Caco-2 (cell line): ENCODE results near the gene VAPA. TPM values are rescaled to one million over a fixed set of nuclear protein-coding genes. Genes with fewer than 3 reads are reported as not detected.

Source experiments
- BruUV-seq: library from RNA; stranded (reverse); fragments of 400-500 nt; replicated peaks from 2 replicates; lab custom pipeline; 2021; lab: Mats Ljungman, UMichigan
- CTCF ChIA-PET: fragments of 300-600 bp; sonication (Branson Sonifier 250); formaldehyde crosslinking; loops from one replicate; lab custom pipeline; 2022; ENCODE audit warnings: antibody characterized with exemption; lab: Charles Lee
- POLR2A ChIA-PET: fragments of 300-600 bp; sonication (Branson Sonifier 250); formaldehyde crosslinking; loops from one replicate; lab custom pipeline; 2022; ENCODE audit warnings: antibody characterized with exemption; lab: Charles Lee
- DNase-seq, 2 experiments: peaks; one replicate each; pipeline versions ENCODE4 v3.0.0 to v3.0.0-alpha.2; 2020 to 2022
- H3K27me3 ChIP-seq: replicated peaks from 2 replicates; pipeline ENCODE4 v1.6.0; 2011; ENCODE audit warnings: low read length; ENCODE audit not compliant: control insufficient read depth, insufficient read depth
- H3K36me3 ChIP-seq: 2 replicates; pipeline ENCODE4 v1.5.1; 2011; ENCODE audit warnings: low read length; ENCODE audit not compliant: control insufficient read depth, insufficient read depth
- H3K4me1 ChIP-seq: fragments of 250-450 bp; sonication (Bioruptor Pico); 2 replicates; pipeline ENCODE4 v1.5.1; 2020; ENCODE audit warnings: mild to moderate bottlenecking
- H3K4me3 ChIP-seq: 2 replicates; pipeline ENCODE4 v1.5.1; 2011; ENCODE audit warnings: low read depth, mild to moderate bottlenecking, control low read depth, low read length
- H3K9me3 ChIP-seq: fragments of 250-450 bp; sonication (Bioruptor Pico); 2 replicates; pipeline ENCODE4 v1.5.1; 2020; ENCODE audit warnings: mild to moderate bottlenecking, moderate library complexity
- H3K27ac Mint-ChIP-seq: one replicate; pipeline ENCODE4 v1.8.0; 2022; ENCODE audit warnings: mixed read lengths; ENCODE audit not compliant: unreplicated experiment
- H3K27me3 Mint-ChIP-seq: one replicate; pipeline ENCODE4 v1.8.0; 2022; ENCODE audit warnings: mixed read lengths; ENCODE audit not compliant: insufficient read depth, unreplicated experiment
- H3K36me3 Mint-ChIP-seq: one replicate; pipeline ENCODE4 v1.8.0; 2022; ENCODE audit warnings: mild to moderate bottlenecking, mixed read lengths; ENCODE audit not compliant: insufficient read depth, unreplicated experiment
- H3K4me1 Mint-ChIP-seq: one replicate; pipeline ENCODE4 v1.8.0; 2022; ENCODE audit warnings: low read depth, mixed read lengths; ENCODE audit not compliant: unreplicated experiment
- H3K4me3 Mint-ChIP-seq: one replicate; pipeline ENCODE4 v1.8.0; 2022; ENCODE audit warnings: mild to moderate bottlenecking, moderate library complexity, mixed read lengths; ENCODE audit not compliant: unreplicated experiment
- H3K9me3 Mint-ChIP-seq: one replicate; pipeline ENCODE4 v1.8.0; 2022; ENCODE audit warnings: mixed read lengths; ENCODE audit not compliant: unreplicated experiment
- CTCF ChIP-seq, 2 experiments: fragments of 200-600 bp in 1 of 2; IDR thresholded peaks; 1 replicate in 1 of 2; 2 replicates in 1 of 2; pipeline versions ENCODE4 v1.5.1 to v1.8.0; 2011 to 2022; ENCODE audit warnings: antibody characterized with exemption in 1 of 2, control low read depth in 1 of 2, inconsistent platforms in 1 of 2, low read depth in 1 of 2, low read length in 1 of 2, mild to moderate bottlenecking in 1 of 2, moderate library complexity in 1 of 2; ENCODE audit not compliant: insufficient read depth in 1 of 2, severe bottlenecking in 1 of 2, unreplicated experiment in 1 of 2
- intact Hi-C: fragments of 100-400 bp; cut with micrococcal nuclease; formaldehyde crosslinking; loops from one replicate; pipeline ENCODE4 v1.10.0; 2022; ENCODE audit not compliant: unreplicated experiment
- total RNA-seq: library from RNA; stranded (reverse); gene quantifications from 2 replicates; pipeline ENCODE4 v1.2.3, GENCODE V29; 2022

The VAPA gene
- total RNA-seq, 1 experiment from 2014 or later = 222 TPM

- Mint-ChIP-seq H3K27me3 (no peaks in the 10 kb centered on the region), H3K36me3 (no peaks in the 10 kb centered on the region), H3K9me3 (no peaks in the 10 kb centered on the region), H3K27ac (no peak overlapping the region), H3K4me3 (no peak overlapping the region), H3K4me1 (peaks cover 14% of the 10 kb centered on the region)
- Histone ChIP-seq H3K4me1 (peaks cover 14% of the 10 kb centered on the region), H3K4me3 (no peak overlapping the region), H3K9me3 (no peaks in the 10 kb centered on the region), H3K36me3 (no peaks in the 10 kb centered on the region), H3K27me3 (no peaks in the 10 kb centered on the region)
- BruUV-seq = no TSS peak
- POLR2A ChIA-PET = no interaction called here
- intact Hi-C loops = no loop called here
- CTCF ChIA-PET = no interaction called here
- DNase-seq = no peak
- no peak for TF ChIP-seq CTCF (IDR thresholded peaks at IDR 0.05; ENCODE audit: insufficient read depth in 1 of 2, low read depth in 1 of 2, low read length in 1 of 2, severe bottlenecking in 1 of 2, unreplicated experiment in 1 of 2)
Observed at GRCh38 chr18:9918016-9918680, 4.3 kb downstream of the VAPA start.

- Mint-ChIP-seq H3K4me1 (peaks cover 14% of the 10 kb centered on the region), H3K27ac (no peak overlapping the region), H3K27me3 (no peaks in the 10 kb centered on the region), H3K36me3 (peaks cover 5% of the 10 kb centered on the region), H3K9me3 (no peaks in the 10 kb centered on the region), H3K4me3 (no peak overlapping the region)
- DNase-seq = no peak
- Histone ChIP-seq H3K27me3 (no peaks in the 10 kb centered on the region), H3K4me3 (no peak overlapping the region), H3K9me3 (no peaks in the 10 kb centered on the region), H3K4me1 (peaks cover 19% of the 10 kb centered on the region), H3K36me3 (no peaks in the 10 kb centered on the region)
- BruUV-seq = no TSS peak
- no peak for TF ChIP-seq CTCF (IDR thresholded peaks at IDR 0.05; ENCODE audit: insufficient read depth in 1 of 2, low read depth in 1 of 2, low read length in 1 of 2, severe bottlenecking in 1 of 2, unreplicated experiment in 1 of 2)
- POLR2A ChIA-PET = no interaction called here
- intact Hi-C loops = no loop called here
- CTCF ChIA-PET = no interaction called here
Observed at GRCh38 chr18:9919564-9920232, 5.9 kb downstream of the VAPA start.

- no peak overlapping the region for H3K27ac Mint-ChIP-seq
- DNase-seq = no peak
- Histone ChIP-seq H3K4me1 (peaks cover 31% of the 10 kb centered on the region), H3K36me3 (no peaks in the 10 kb centered on the region), H3K27me3 (no peaks in the 10 kb centered on the region), H3K4me3 (no peak overlapping the region), H3K9me3 (no peaks in the 10 kb centered on the region)
- no peak for TF ChIP-seq CTCF (IDR thresholded peaks at IDR 0.05; ENCODE audit: insufficient read depth in 1 of 2, low read depth in 1 of 2, low read length in 1 of 2, severe bottlenecking in 1 of 2, unreplicated experiment in 1 of 2)
- no peaks in the 10 kb centered on the region for H3K27me3 Mint-ChIP-seq
- no peaks in the 10 kb centered on the region for H3K9me3 Mint-ChIP-seq
- peaks cover 9% of the 10 kb centered on the region for H3K36me3 Mint-ChIP-seq
- POLR2A ChIA-PET = no interaction called here
- intact Hi-C loops = no loop called here
- CTCF ChIA-PET = no interaction called here
- BruUV-seq = no TSS peak
- H3K4me3 Mint-ChIP-seq = no peak overlapping the region
- H3K4me1 Mint-ChIP-seq = peaks cover 17% of the 10 kb centered on the region
Observed at GRCh38 chr18:9922592-9923311, 8.9 kb downstream of the VAPA start.
